ENCODE measurements around the gene GAGE10. TPM values are rescaled to one million over a fixed set of nuclear protein-coding genes. Genes with fewer than 3 reads are reported as not detected.
A peak's percentile ranks its signal among the peaks of the same experiment; 100 is the strongest.
"Not testable (repeated sequence)": the region's sequence is repeated elsewhere in the genome, so short reads cannot be mapped to it uniquely, and the experiment has no call there.

Gene GAGE10
- polyA plus RNA-seq, 2 donors, result not detected

- 18 to 37% methylated on average over 11 of the region's 11 CpGs for WGBS, 2 donors
- Histone ChIP-seq H3K4me1 (ENCODE audit: control insufficient read depth in 2 of 2, insufficient read depth in 2 of 2, low read length in 1 of 2) (no peaks in the 10 kb centered on the region), H3K27me3 (ENCODE audit: control insufficient read depth in 1 of 2, insufficient read depth in 2 of 2, low read length in 2 of 2) (no peaks in the 10 kb centered on the region), H3K4me3 (ENCODE audit: low read depth in 1 of 2, low read length in 2 of 2) (no peak overlapping the region), H3K36me3 (ENCODE audit: control insufficient read depth in 2 of 2, insufficient read depth in 2 of 2, low read length in 1 of 2) (no peaks in the 10 kb centered on the region), H3K9me3 (ENCODE audit: control insufficient read depth in 2 of 2, insufficient read depth in 1 of 2, low read depth in 1 of 2, low read length in 1 of 2) (no peaks in the 10 kb centered on the region), H3K27ac (ENCODE audit: low read depth in 2 of 2, low read length in 1 of 2) (no peak overlapping the region)
These were observed 11.7 kb upstream of the GAGE10 start for GRCh38 chrX:49291615-49292337.

GRCh38 chrX:49292400-49293362, 10.8 kb upstream of the GAGE10 start:
- Histone ChIP-seq H3K9me3 (ENCODE audit: control insufficient read depth in 2 of 2, insufficient read depth in 1 of 2, low read depth in 1 of 2, low read length in 1 of 2) (no peaks in the 10 kb centered on the region), H3K27me3 (ENCODE audit: control insufficient read depth in 1 of 2, insufficient read depth in 2 of 2, low read length in 2 of 2) (no peaks in the 10 kb centered on the region), H3K4me1 (ENCODE audit: control insufficient read depth in 2 of 2, insufficient read depth in 2 of 2, low read length in 1 of 2) (no peaks in the 10 kb centered on the region), H3K36me3 (ENCODE audit: control insufficient read depth in 2 of 2, insufficient read depth in 2 of 2, low read length in 1 of 2) (no peaks in the 10 kb centered on the region), H3K4me3 (ENCODE audit: low read depth in 1 of 2, low read length in 2 of 2) (no peak overlapping the region), H3K27ac (ENCODE audit: low read depth in 2 of 2, low read length in 1 of 2) (no peak overlapping the region)
- WGBS, 2 donors, result 78% methylated on average over 17 of the region's 17 CpGs

- H3K4me1 ChIP-seq (ENCODE audit: control insufficient read depth in 2 of 2, insufficient read depth in 2 of 2, low read length in 1 of 2); H3K4me3 ChIP-seq (ENCODE audit: low read depth in 1 of 2, low read length in 2 of 2); H3K9me3 ChIP-seq (ENCODE audit: control insufficient read depth in 2 of 2, insufficient read depth in 1 of 2, low read depth in 1 of 2, low read length in 1 of 2); H3K27me3 ChIP-seq (ENCODE audit: control insufficient read depth in 1 of 2, insufficient read depth in 2 of 2, low read length in 2 of 2); H3K27ac ChIP-seq (ENCODE audit: low read depth in 2 of 2, low read length in 1 of 2); H3K36me3 ChIP-seq (ENCODE audit: control insufficient read depth in 2 of 2, insufficient read depth in 2 of 2, low read length in 1 of 2): not testable (repeated sequence)
- WGBS, 2 donors, result 84 to 89% methylated on average over 5 of the region's 5 CpGs
These were observed 4.2 kb upstream of the GAGE10 start for GRCh38 chrX:49299293-49299692.

- 77 to 97% methylated on average over 1 of the region's 1 CpG for WGBS, 2 donors
- Histone ChIP-seq H3K4me1 (ENCODE audit: control insufficient read depth in 2 of 2, insufficient read depth in 2 of 2, low read length in 1 of 2) (no peaks in the 10 kb centered on the region), H3K27me3 (ENCODE audit: control insufficient read depth in 1 of 2, insufficient read depth in 2 of 2, low read length in 2 of 2) (no peaks in the 10 kb centered on the region), H3K36me3 (ENCODE audit: control insufficient read depth in 2 of 2, insufficient read depth in 2 of 2, low read length in 1 of 2) (no peaks in the 10 kb centered on the region), H3K27ac (ENCODE audit: low read depth in 2 of 2, low read length in 1 of 2) (no peak overlapping the region), H3K4me3 (ENCODE audit: low read depth in 1 of 2, low read length in 2 of 2) (no peak overlapping the region), H3K9me3 (ENCODE audit: control insufficient read depth in 2 of 2, insufficient read depth in 1 of 2, low read depth in 1 of 2, low read length in 1 of 2) (no peaks in the 10 kb centered on the region)
These were observed 2.7 kb upstream of the GAGE10 start for GRCh38 chrX:49300703-49301102.

GRCh38 chrX:49307775-49308174, 4.3 kb downstream of the GAGE10 start:
- 73 to 89% methylated on average over 2 of the region's 2 CpGs for WGBS, 2 donors
- H3K27ac ChIP-seq (ENCODE audit: low read depth in 2 of 2, low read length in 1 of 2); H3K27me3 ChIP-seq (ENCODE audit: control insufficient read depth in 1 of 2, insufficient read depth in 2 of 2, low read length in 2 of 2); H3K9me3 ChIP-seq (ENCODE audit: control insufficient read depth in 2 of 2, insufficient read depth in 1 of 2, low read depth in 1 of 2, low read length in 1 of 2); H3K4me1 ChIP-seq (ENCODE audit: control insufficient read depth in 2 of 2, insufficient read depth in 2 of 2, low read length in 1 of 2); H3K4me3 ChIP-seq (ENCODE audit: low read depth in 1 of 2, low read length in 2 of 2); H3K36me3 ChIP-seq (ENCODE audit: control insufficient read depth in 2 of 2, insufficient read depth in 2 of 2, low read length in 1 of 2): not testable (repeated sequence)

- Histone ChIP-seq H3K4me3 (ENCODE audit: low read depth in 1 of 2, low read length in 2 of 2) (peak overlapping the region; percentile 16 to 39), H3K36me3 (ENCODE audit: control insufficient read depth in 2 of 2, insufficient read depth in 2 of 2, low read length in 1 of 2) (no peaks in the 10 kb centered on the region)
These were observed 5.3 kb downstream of the GAGE10 start for GRCh38 chrX:49308604-49309269.

GRCh38 chrX:49309401-49309981, 6.0 kb downstream of the GAGE10 start:
- no peaks in the 10 kb centered on the region for H3K9me3 ChIP-seq (ENCODE audit: control insufficient read depth in 2 of 2, insufficient read depth in 1 of 2, low read depth in 1 of 2, low read length in 1 of 2)
- peak overlapping the region; percentile 55 to 61 for H3K27ac ChIP-seq (ENCODE audit: low read depth in 2 of 2, low read length in 1 of 2)
- H3K27me3 ChIP-seq (ENCODE audit: control insufficient read depth in 1 of 2, insufficient read depth in 2 of 2, low read length in 2 of 2), result no peaks in the 10 kb centered on the region
- peak overlapping the region in 1 of 2 donors; percentile 27 for H3K4me3 ChIP-seq (ENCODE audit: low read depth in 1 of 2, low read length in 2 of 2)
- 3 to 30% methylated on average over 8 of the region's 8 CpGs for WGBS, 2 donors
- H3K36me3 ChIP-seq (ENCODE audit: control insufficient read depth in 2 of 2, insufficient read depth in 2 of 2, low read length in 1 of 2), result no peaks in the 10 kb centered on the region
- H3K4me1 ChIP-seq (ENCODE audit: control insufficient read depth in 2 of 2, insufficient read depth in 2 of 2, low read length in 1 of 2), result no peaks in the 10 kb centered on the region

More at GRCh38 chrX:49308604-49309269, 5.3 kb downstream of the GAGE10 start:
- WGBS, 2 donors, result 32 to 52% methylated on average over 15 of the region's 15 CpGs
- Histone ChIP-seq H3K9me3 (ENCODE audit: control insufficient read depth in 2 of 2, insufficient read depth in 1 of 2, low read depth in 1 of 2, low read length in 1 of 2) (no peaks in the 10 kb centered on the region), H3K4me1 (ENCODE audit: control insufficient read depth in 2 of 2, insufficient read depth in 2 of 2, low read length in 1 of 2) (no peaks in the 10 kb centered on the region), H3K27me3 (ENCODE audit: control insufficient read depth in 1 of 2, insufficient read depth in 2 of 2, low read length in 2 of 2) (no peaks in the 10 kb centered on the region), H3K27ac (ENCODE audit: low read depth in 2 of 2, low read length in 1 of 2) (peak overlapping the region; percentile 11 to 27)

GRCh38 chrX:49310371-49310770, 6.9 kb downstream of the GAGE10 start:
- no peak overlapping the region for H3K4me3 ChIP-seq (ENCODE audit: low read depth in 1 of 2, low read length in 2 of 2)
- no peaks in the 10 kb centered on the region for H3K27me3 ChIP-seq (ENCODE audit: control insufficient read depth in 1 of 2, insufficient read depth in 2 of 2, low read length in 2 of 2)
- H3K27ac ChIP-seq (ENCODE audit: low read depth in 2 of 2, low read length in 1 of 2), result no peak overlapping the region
- 60 to 74% methylated on average over 18 of the region's 18 CpGs for WGBS, 2 donors
- no peaks in the 10 kb centered on the region for H3K36me3 ChIP-seq (ENCODE audit: control insufficient read depth in 2 of 2, insufficient read depth in 2 of 2, low read length in 1 of 2)
- H3K4me1 ChIP-seq (ENCODE audit: control insufficient read depth in 2 of 2, insufficient read depth in 2 of 2, low read length in 1 of 2), result no peaks in the 10 kb centered on the region
- H3K9me3 ChIP-seq (ENCODE audit: control insufficient read depth in 2 of 2, insufficient read depth in 1 of 2, low read depth in 1 of 2, low read length in 1 of 2), result no peaks in the 10 kb centered on the region

GRCh38 chrX:49312176-49312575, 8.7 kb downstream of the GAGE10 start:
- WGBS, 2 donors, result 72 to 93% methylated on average over 2 of the region's 2 CpGs
- no peaks in the 10 kb centered on the region for H3K27me3 ChIP-seq (ENCODE audit: control insufficient read depth in 1 of 2, insufficient read depth in 2 of 2, low read length in 2 of 2)
- H3K27ac ChIP-seq (ENCODE audit: low read depth in 2 of 2, low read length in 1 of 2), result no peak overlapping the region
- H3K4me3 ChIP-seq (ENCODE audit: low read depth in 1 of 2, low read length in 2 of 2), result no peak overlapping the region
- H3K9me3 ChIP-seq (ENCODE audit: control insufficient read depth in 2 of 2, insufficient read depth in 1 of 2, low read depth in 1 of 2, low read length in 1 of 2), result no peaks in the 10 kb centered on the region
- no peaks in the 10 kb centered on the region for H3K36me3 ChIP-seq (ENCODE audit: control insufficient read depth in 2 of 2, insufficient read depth in 2 of 2, low read length in 1 of 2)
- no peaks in the 10 kb centered on the region for H3K4me1 ChIP-seq (ENCODE audit: control insufficient read depth in 2 of 2, insufficient read depth in 2 of 2, low read length in 1 of 2)
